ENCODE measurements around the gene EYA3. TPM values are rescaled to one million over a fixed set of nuclear protein-coding genes. Genes with fewer than 3 reads are reported as not detected.

EYA3 gene
- total and polyA plus RNA-seq, 8 donors, result 22.9 to 33.0 (median 29.1) TPM

- intact Hi-C loops (cut with DNase I), result no loop called here
- TF ChIP-seq, protein P1, sequence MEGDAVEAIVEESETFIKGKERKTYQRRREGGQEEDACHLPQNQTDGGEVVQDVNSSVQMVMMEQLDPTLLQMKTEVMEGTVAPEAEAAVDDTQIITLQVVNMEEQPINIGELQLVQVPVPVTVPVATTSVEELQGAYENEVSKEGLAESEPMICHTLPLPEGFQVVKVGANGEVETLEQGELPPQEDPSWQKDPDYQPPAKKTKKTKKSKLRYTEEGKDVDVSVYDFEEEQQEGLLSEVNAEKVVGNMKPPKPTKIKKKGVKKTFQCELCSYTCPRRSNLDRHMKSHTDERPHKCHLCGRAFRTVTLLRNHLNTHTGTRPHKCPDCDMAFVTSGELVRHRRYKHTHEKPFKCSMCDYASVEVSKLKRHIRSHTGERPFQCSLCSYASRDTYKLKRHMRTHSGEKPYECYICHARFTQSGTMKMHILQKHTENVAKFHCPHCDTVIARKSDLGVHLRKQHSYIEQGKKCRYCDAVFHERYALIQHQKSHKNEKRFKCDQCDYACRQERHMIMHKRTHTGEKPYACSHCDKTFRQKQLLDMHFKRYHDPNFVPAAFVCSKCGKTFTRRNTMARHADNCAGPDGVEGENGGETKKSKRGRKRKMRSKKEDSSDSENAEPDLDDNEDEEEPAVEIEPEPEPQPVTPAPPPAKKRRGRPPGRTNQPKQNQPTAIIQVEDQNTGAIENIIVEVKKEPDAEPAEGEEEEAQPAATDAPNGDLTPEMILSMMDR (IDR thresholded peaks at IDR 0.05), result no peak
Observed at GRCh38 chr1:27937524-27937836, 150.9 kb downstream of the EYA3 start.

GRCh38 chr1:27936370-27936769, 152.0 kb downstream of the EYA3 start:
- H3K4me3 ChIP-seq, result no peak overlapping the region
- ATAC-seq, result no peak
- no peak overlapping the region for H3K27ac ChIP-seq
- peaks cover 5 to 34% of the 10 kb centered on the region in 2 donors for H3K4me1 ChIP-seq
- TF ChIP-seq, protein P1 (IDR thresholded peaks at IDR 0.05), result no peak
- DNase-seq, result no peak
- no peaks in the 10 kb centered on the region for H3K36me3 ChIP-seq
- no peaks in the 10 kb centered on the region for H3K9me3 ChIP-seq
- intact Hi-C loops (cut with DNase I), result no loop called here
- no peaks in the 10 kb centered on the region for H3K27me3 ChIP-seq

More at GRCh38 chr1:27937524-27937836, 150.9 kb downstream of the EYA3 start:
- Histone ChIP-seq H3K4me1 (peaks cover 5 to 37% of the 10 kb centered on the region in 2 donors), H3K36me3 (no peaks in the 10 kb centered on the region), H3K4me3 (no peak overlapping the region), H3K27me3 (no peaks in the 10 kb centered on the region), H3K9me3 (no peaks in the 10 kb centered on the region), H3K27ac (no peak overlapping the region)
- ATAC-seq, result no peak
- DNase-seq, result no peak

- Histone ChIP-seq H3K27ac (no peak overlapping the region), H3K4me3 (peak overlapping the region; percentile 16 to 34), H3K9me3 (no peaks in the 10 kb centered on the region), H3K36me3 (no peaks in the 10 kb centered on the region), H3K27me3 (no peaks in the 10 kb centered on the region), H3K4me1 (peaks cover 5 to 29% of the 10 kb centered on the region in 2 donors)
- ATAC-seq, result peak; percentile 14
- DNase-seq, result no peak
- TF ChIP-seq, protein P1 (IDR thresholded peaks at IDR 0.05), result no peak
- intact Hi-C loops (cut with DNase I), result no loop called here
Observed at GRCh38 chr1:27935721-27936120, 152.7 kb downstream of the EYA3 start.

DNA sequence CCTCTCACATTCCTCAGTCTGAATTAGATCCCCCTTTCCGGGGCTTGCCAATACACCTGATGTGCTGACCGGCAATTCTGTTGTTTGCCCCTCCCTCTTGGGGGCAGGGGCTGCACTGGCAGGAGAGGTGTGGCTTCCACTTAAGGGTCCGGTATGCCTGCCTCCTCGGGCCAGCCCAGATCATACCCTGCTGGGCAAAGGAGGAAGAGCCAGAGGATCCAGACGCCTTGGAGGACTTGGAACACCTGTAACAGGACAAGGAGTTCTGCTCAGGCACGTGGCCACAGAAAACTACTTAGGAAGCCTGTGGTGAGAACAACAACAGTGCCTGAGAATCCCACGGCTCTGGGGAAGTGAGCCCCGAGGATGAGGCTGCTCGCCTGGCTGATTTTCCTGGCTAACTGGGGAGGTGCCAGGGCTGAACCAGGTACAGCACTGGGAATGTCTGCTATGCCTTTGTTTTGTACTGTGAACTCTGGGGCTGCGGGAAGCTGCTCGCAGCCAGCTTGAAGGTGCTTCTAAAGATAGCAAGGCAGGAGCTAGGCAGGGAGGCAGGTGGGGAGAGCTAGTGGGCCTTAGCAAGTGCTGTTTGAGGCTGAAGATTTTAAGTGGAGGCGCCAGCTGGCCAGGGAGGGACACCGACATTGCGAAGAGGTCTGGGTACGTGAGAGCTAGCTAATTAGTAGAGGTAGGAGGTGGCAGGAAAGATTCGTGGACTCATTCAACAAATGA, 153.4 kb downstream of the EYA3 start, which contains the start of gene SMPDL3B:
Gene SMPDL3B, plus strand, starts transcription at position 183 of the 732 bp plus-strand sequence. Its CDS starts 184 bp downstream, at position 367.
- ATAC-seq (peak; percentile 98), DNase-seq (peak in 3 of 4 donors; percentile 57 to 85 (median 75))
- Histone ChIP-seq H3K27me3 (no peaks in the 10 kb centered on the region), H3K9me3 (no peaks in the 10 kb centered on the region), H3K4me1 (peaks cover 5 to 22% of the 10 kb centered on the region in 2 donors), H3K36me3 (no peaks in the 10 kb centered on the region), H3K4me3 (peak within 1 kb of the TSS; percentile 16 to 34), H3K27ac (peak within 1 kb of the TSS in 1 of 2 donors; percentile 55)
- intact Hi-C loops (cut with DNase I), result no loop called here
- TF ChIP-seq, protein P1 (IDR thresholded peaks at IDR 0.05), result no peak

DNA sequence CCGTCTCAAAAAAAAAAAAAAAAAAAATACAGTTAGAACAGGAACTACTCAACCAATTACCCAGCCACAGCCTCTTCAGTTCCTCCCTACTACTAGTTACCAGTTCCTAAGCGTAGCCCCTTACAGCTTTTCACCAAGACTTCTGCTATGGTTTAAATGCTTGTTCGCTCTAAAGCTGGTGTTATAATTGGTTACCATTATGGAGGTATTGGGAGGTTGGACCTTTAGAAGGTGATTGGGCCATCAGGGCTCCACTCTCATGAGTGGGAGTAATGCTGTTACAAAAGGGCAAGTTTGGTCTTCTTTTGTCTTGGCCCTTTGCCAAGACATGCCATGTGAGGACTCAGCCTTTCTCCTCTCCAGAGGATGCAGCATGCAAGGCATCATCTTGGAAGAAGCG, 156.7 kb downstream of the EYA3 start:
- TF ChIP-seq, protein P1 (IDR thresholded peaks at IDR 0.05), result no peak

More for the DNA sequence above, 156.7 kb downstream of the EYA3 start:
- no peak overlapping the region for H3K27ac ChIP-seq
- peaks cover 5 to 20% of the 10 kb centered on the region in 2 donors for H3K4me1 ChIP-seq
- intact Hi-C loops (cut with DNase I), result no loop called here
- ATAC-seq (no peak), DNase-seq (no peak)
- H3K9me3 ChIP-seq, result no peaks in the 10 kb centered on the region
- no peaks in the 10 kb centered on the region for H3K27me3 ChIP-seq
- no peak overlapping the region for H3K4me3 ChIP-seq
- no peaks in the 10 kb centered on the region for H3K36me3 ChIP-seq

Measured in left lung (tissue), 10 donors.